ENCODE measurements around the gene STYX.
"Not testable (repeated sequence)": the region's sequence is repeated elsewhere in the genome, so short reads cannot be mapped to it uniquely, and the experiment has no call there.

The STYX gene

DNA sequence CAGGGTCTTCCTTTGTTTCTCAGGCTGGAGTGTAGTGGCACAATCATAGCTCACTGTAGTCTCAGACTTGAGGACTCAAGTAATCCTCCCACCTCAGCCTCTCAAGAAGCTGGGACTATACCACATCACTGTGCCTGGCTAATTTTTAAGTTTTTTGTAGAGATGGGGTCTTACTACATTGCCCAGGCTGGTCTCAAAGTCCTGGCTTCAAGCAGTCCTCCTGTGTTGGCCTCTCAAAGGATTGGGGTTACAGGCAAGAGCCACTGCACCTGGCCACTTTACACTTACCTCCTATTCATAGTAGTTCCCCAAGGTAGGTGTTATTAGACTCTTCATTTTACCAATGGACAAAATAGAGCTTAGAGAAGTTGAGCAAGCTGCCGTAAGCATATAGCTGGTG, 29.2 kb downstream of the STYX start:
- Histone ChIP-seq H3K9me3 (ENCODE audit: control insufficient read depth in 2 of 2, low read length in 2 of 2) (no peaks in the 10 kb centered on the region), H3K9ac (ENCODE audit: low read length in 2 of 2) (no peak overlapping the region), H3K4me3 (ENCODE audit: low read length in 2 of 2) (no peak overlapping the region), H3K27ac (ENCODE audit: low read length) (no peak overlapping the region), H3K27me3 (ENCODE audit: control insufficient read depth in 1 of 2, insufficient read depth in 2 of 2, low read length in 2 of 2) (no peaks in the 10 kb centered on the region), H3K4me1 (ENCODE audit: control insufficient read depth, insufficient read depth, low read length) (no peaks in the 10 kb centered on the region), H3K36me3 (ENCODE audit: control insufficient read depth in 2 of 2, insufficient read depth in 2 of 2, low read length in 2 of 2) (peaks cover 4% of the 10 kb centered on the region in 2 donors)

DNA sequence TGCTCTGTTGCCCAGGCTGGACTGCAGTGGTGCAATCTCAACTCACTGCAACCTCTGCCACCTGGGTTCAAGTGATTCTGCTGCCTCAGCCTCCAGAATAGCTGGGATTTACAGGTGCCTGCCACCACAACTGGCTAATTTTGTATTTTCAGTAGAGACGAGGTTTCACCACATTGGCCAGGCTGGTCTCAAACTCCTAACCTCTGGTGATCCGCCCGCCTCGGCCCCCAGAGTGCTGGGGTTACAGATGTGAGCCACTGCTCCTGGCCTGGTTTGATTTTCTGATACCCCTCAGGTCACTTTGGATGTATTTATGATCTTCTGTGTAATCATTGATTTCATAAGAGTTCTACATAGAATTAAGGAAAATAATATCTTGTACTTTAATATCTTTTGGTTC, 33.0 kb downstream of the STYX start:
- H3K9ac ChIP-seq (ENCODE audit: low read length in 2 of 2); H3K4me3 ChIP-seq (ENCODE audit: low read length in 2 of 2); H3K4me1 ChIP-seq (ENCODE audit: control insufficient read depth, insufficient read depth, low read length); H3K27me3 ChIP-seq (ENCODE audit: control insufficient read depth in 1 of 2, insufficient read depth in 2 of 2, low read length in 2 of 2); H3K27ac ChIP-seq (ENCODE audit: low read length); H3K9me3 ChIP-seq (ENCODE audit: control insufficient read depth in 2 of 2, low read length in 2 of 2): not testable (repeated sequence)
- peaks cover 5 to 10% of the 10 kb centered on the region in 2 donors for H3K36me3 ChIP-seq (ENCODE audit: control insufficient read depth in 2 of 2, insufficient read depth in 2 of 2, low read length in 2 of 2)

DNA sequence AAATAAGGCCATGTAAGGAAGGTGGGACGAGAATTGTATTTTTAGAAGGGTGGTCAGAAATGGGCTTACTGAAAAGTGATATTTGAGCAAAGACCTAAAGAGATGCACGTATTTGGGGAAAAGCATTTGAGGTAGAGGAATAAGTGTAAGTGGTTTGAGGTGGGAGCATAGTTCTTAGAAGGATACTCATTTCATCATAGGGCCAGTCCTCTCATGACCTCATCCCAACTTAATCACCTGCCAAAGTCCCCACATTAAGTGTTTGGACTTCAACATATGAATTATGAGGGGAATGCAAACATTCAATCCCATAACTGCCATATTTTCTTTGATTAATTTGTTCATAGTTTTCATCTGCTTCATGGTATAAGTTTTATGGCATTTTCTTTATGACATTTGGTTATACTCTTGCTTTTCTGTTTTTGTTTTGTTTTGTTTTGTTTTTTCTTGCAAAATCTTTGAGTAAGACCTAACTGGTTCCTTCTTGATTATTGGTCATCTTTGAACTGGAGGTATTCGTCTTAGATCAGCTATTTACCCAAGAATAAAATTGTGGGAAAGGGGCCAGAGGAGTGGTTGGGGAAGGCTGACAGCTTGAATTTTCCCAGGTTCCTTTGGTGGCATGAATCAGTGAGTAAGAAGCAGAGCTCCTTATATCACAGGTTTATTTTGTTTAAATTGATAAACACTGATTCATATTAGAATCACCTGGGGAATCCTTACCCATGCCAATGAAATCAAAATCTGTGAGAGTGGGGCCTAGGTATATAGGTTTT, 37.3 kb downstream of the STYX start:
- no peaks in the 10 kb centered on the region for H3K4me1 ChIP-seq (ENCODE audit: control insufficient read depth, insufficient read depth, low read length)
- no peak overlapping the region for H3K27ac ChIP-seq (ENCODE audit: low read length)
- no peaks in the 10 kb centered on the region for H3K27me3 ChIP-seq (ENCODE audit: control insufficient read depth in 1 of 2, insufficient read depth in 2 of 2, low read length in 2 of 2)
- H3K4me3 ChIP-seq (ENCODE audit: low read length in 2 of 2): no peak overlapping the region
- no peak overlapping the region for H3K9ac ChIP-seq (ENCODE audit: low read length in 2 of 2)
- no peaks in the 10 kb centered on the region for H3K9me3 ChIP-seq (ENCODE audit: control insufficient read depth in 2 of 2, low read length in 2 of 2)
- peaks cover 15 to 17% of the 10 kb centered on the region in 2 donors for H3K36me3 ChIP-seq (ENCODE audit: control insufficient read depth in 2 of 2, insufficient read depth in 2 of 2, low read length in 2 of 2)

DNA sequence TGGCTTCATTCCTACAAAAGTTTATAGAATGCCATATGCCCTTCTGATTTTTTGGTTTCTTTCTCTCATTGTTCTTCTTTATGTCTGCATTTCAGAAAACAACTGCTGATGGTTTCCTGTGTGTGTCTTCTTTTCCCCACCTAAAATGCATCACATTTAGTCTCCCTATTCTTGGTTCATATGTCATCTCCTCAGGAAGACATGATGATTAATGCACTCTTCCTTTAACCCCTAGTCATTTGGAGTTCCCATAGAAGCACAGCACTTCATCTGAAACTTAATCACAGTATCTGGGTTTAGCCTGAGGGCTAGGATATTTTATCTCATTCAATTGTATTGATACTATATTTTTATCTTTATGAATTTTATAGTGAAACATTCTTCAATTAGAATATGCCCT, 39.9 kb downstream of the STYX start:
- Histone ChIP-seq H3K4me3 (ENCODE audit: low read length in 2 of 2) (no peak overlapping the region), H3K36me3 (ENCODE audit: control insufficient read depth in 2 of 2, insufficient read depth in 2 of 2, low read length in 2 of 2) (peaks cover 15 to 17% of the 10 kb centered on the region in 2 donors), H3K27ac (ENCODE audit: low read length) (no peak overlapping the region), H3K9me3 (ENCODE audit: control insufficient read depth in 2 of 2, low read length in 2 of 2) (no peaks in the 10 kb centered on the region), H3K27me3 (ENCODE audit: control insufficient read depth in 1 of 2, insufficient read depth in 2 of 2, low read length in 2 of 2) (no peaks in the 10 kb centered on the region), H3K9ac (ENCODE audit: low read length in 2 of 2) (no peak overlapping the region), H3K4me1 (ENCODE audit: control insufficient read depth, insufficient read depth, low read length) (no peaks in the 10 kb centered on the region)

DNA sequence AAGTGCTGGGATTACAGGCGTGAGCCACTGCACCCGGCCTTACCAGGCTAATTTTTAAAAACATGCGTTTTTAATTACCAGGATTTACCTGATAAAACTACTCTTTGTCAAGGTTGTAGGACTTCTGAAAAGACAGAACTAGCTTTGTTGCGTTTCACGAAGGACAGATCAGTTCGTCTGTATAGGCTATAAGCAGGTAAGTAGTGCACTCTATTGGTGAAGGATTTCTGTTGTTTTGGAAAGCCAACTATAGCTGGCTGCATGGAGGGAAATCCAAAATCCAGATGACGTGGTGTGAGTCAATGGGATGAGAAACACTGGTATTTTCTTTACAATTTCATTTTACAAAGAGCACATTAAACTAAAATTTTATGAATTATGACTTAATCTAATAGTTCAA, 46.9 kb downstream of the STYX start:
- Histone ChIP-seq H3K4me3 (ENCODE audit: low read length in 2 of 2) (no peak overlapping the region), H3K36me3 (ENCODE audit: control insufficient read depth in 2 of 2, insufficient read depth in 2 of 2, low read length in 2 of 2) (peaks cover 4 to 6% of the 10 kb centered on the region in 2 donors), H3K27me3 (ENCODE audit: control insufficient read depth in 1 of 2, insufficient read depth in 2 of 2, low read length in 2 of 2) (no peaks in the 10 kb centered on the region), H3K9ac (ENCODE audit: low read length in 2 of 2) (no peak overlapping the region), H3K27ac (ENCODE audit: low read length) (no peak overlapping the region), H3K4me1 (ENCODE audit: control insufficient read depth, insufficient read depth, low read length) (no peaks in the 10 kb centered on the region), H3K9me3 (ENCODE audit: control insufficient read depth in 2 of 2, low read length in 2 of 2) (no peaks in the 10 kb centered on the region)

DNA sequence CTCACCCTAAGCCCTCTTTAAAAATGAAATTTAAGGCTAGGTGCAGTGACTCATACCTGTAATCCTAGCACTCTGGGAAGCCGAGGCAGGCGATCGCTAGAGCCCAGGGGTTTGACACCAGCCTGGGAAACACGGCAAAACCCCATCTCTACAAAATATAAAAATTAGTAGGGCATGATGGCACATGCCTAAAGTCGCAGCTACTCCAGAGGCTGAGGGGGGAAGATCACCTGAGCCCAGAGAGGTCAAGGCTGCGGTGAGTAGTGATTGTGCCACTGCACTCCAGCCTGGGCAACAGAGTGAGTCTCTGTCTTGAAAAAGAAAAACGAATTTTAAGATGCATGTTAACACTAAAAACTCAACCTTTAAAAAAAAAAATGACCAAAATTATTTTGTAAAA, 48.7 kb downstream of the STYX start:
- Histone ChIP-seq H3K4me1 (ENCODE audit: control insufficient read depth, insufficient read depth, low read length) (no peaks in the 10 kb centered on the region), H3K9me3 (ENCODE audit: control insufficient read depth in 2 of 2, low read length in 2 of 2) (no peaks in the 10 kb centered on the region), H3K4me3 (ENCODE audit: low read length in 2 of 2) (no peak overlapping the region), H3K36me3 (ENCODE audit: control insufficient read depth in 2 of 2, insufficient read depth in 2 of 2, low read length in 2 of 2) (peaks cover 4 to 6% of the 10 kb centered on the region in 2 donors), H3K27me3 (ENCODE audit: control insufficient read depth in 1 of 2, insufficient read depth in 2 of 2, low read length in 2 of 2) (no peaks in the 10 kb centered on the region), H3K9ac (ENCODE audit: low read length in 2 of 2) (no peak overlapping the region), H3K27ac (ENCODE audit: low read length) (no peak overlapping the region)

DNA sequence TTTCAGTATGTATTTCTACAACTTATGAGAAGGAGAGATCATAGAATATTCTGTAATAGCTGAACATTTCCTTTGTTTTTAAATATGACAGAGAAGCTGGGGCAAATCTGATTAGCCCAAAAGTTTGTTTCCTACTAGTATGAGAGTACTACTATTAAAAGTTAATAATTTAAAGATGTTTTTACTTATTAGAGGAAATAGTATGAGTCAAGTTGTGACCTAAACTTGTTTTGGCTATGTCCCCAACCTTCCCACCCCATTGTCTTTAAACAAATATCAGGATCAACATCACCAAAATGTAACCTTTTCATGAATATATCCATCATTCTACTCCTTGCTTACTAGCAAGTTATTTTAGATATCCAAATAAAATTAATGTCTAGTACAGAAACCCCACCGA, 50.9 kb downstream of the STYX start:
- no peaks in the 10 kb centered on the region for H3K4me1 ChIP-seq (ENCODE audit: control insufficient read depth, insufficient read depth, low read length)
- no peak overlapping the region for H3K27ac ChIP-seq (ENCODE audit: low read length)
- no peaks in the 10 kb centered on the region for H3K27me3 ChIP-seq (ENCODE audit: control insufficient read depth in 1 of 2, insufficient read depth in 2 of 2, low read length in 2 of 2)
- H3K36me3 ChIP-seq (ENCODE audit: control insufficient read depth in 2 of 2, insufficient read depth in 2 of 2, low read length in 2 of 2): peaks cover 0 to 4% of the 10 kb centered on the region in 2 donors
- H3K9ac ChIP-seq (ENCODE audit: low read length in 2 of 2): no peak overlapping the region
- H3K4me3 ChIP-seq (ENCODE audit: low read length in 2 of 2): no peak overlapping the region
- H3K9me3 ChIP-seq (ENCODE audit: control insufficient read depth in 2 of 2, low read length in 2 of 2): no peaks in the 10 kb centered on the region

DNA sequence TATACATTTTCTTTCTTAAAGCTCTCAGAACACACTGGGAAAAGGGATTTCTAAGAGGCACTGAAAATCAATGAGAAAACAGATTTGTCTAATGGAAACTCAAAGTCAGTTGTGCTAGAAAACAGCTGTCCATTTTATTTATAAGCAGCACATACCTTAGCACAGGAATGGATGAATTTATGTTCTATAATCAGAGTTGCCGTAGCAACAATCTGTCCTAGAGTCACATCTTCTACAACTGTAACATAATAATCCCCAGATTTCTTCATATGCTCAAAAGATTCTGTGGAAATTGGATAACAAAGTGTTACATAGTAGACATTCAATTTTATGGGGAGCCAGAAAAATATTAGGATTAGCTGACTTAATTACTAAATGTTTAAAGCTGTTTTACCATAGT, 51.7 kb downstream of the STYX start:
- Histone ChIP-seq H3K36me3 (ENCODE audit: control insufficient read depth in 2 of 2, insufficient read depth in 2 of 2, low read length in 2 of 2) (peaks cover 0 to 4% of the 10 kb centered on the region in 2 donors), H3K27ac (ENCODE audit: low read length) (no peak overlapping the region), H3K9ac (ENCODE audit: low read length in 2 of 2) (no peak overlapping the region), H3K4me1 (ENCODE audit: control insufficient read depth, insufficient read depth, low read length) (no peaks in the 10 kb centered on the region), H3K4me3 (ENCODE audit: low read length in 2 of 2) (no peak overlapping the region), H3K27me3 (ENCODE audit: control insufficient read depth in 1 of 2, insufficient read depth in 2 of 2, low read length in 2 of 2) (no peaks in the 10 kb centered on the region), H3K9me3 (ENCODE audit: control insufficient read depth in 2 of 2, low read length in 2 of 2) (no peaks in the 10 kb centered on the region)

DNA sequence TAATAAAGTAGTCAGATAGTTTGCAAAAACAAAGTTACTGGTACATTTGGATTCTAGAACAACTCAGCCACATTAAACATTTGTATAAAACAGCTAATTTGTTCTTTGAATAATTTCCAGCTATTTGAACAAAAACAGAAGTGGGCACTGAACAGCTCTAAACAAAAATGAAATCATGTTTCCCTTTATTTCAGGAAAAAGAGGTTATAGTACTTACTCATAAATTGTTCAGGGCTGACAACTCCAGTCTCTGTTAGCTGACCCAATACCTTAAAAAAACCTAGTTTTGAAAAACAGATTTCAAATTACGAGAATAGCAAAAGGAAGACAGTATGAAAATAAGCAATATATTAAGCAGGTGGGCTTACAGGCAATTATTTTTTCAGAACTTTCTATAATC, 53.2 kb downstream of the STYX start:
- no peak overlapping the region for H3K4me3 ChIP-seq (ENCODE audit: low read length in 2 of 2)
- H3K27ac ChIP-seq (ENCODE audit: low read length): no peak overlapping the region
- H3K27me3 ChIP-seq (ENCODE audit: control insufficient read depth in 1 of 2, insufficient read depth in 2 of 2, low read length in 2 of 2): no peaks in the 10 kb centered on the region

DNA sequence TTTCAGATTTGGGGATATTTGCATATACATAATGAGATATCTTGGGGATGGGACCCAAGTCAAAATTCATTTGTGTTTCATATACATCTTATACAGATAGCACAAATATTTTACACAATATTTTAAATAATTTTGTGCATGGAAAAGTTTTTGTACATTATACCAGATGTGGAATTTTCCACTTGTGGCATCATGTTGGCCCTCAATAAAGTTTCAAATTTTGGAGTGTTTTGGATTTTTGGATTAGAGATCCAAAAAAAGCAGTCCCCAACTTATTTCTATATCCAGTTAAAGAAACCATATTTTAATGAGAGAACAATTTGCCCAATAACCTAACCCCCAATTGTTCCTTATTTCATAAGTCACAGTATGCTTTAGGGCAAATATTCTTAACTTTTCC, 56.9 kb downstream of the STYX start:
- H3K4me3 ChIP-seq (ENCODE audit: low read length in 2 of 2): no peak overlapping the region
- no peaks in the 10 kb centered on the region for H3K36me3 ChIP-seq (ENCODE audit: control insufficient read depth in 2 of 2, insufficient read depth in 2 of 2, low read length in 2 of 2)
- no peaks in the 10 kb centered on the region for H3K27me3 ChIP-seq (ENCODE audit: control insufficient read depth in 1 of 2, insufficient read depth in 2 of 2, low read length in 2 of 2)
- peaks cover 14% of the 10 kb centered on the region for H3K4me1 ChIP-seq (ENCODE audit: control insufficient read depth, insufficient read depth, low read length)
- no peaks in the 10 kb centered on the region for H3K9me3 ChIP-seq (ENCODE audit: control insufficient read depth in 2 of 2, low read length in 2 of 2)
- H3K9ac ChIP-seq (ENCODE audit: low read length in 2 of 2): no peak overlapping the region
- no peak overlapping the region for H3K27ac ChIP-seq (ENCODE audit: low read length)

More for the DNA sequence above, 53.2 kb downstream of the STYX start:
- Histone ChIP-seq H3K9me3 (ENCODE audit: control insufficient read depth in 2 of 2, low read length in 2 of 2) (no peaks in the 10 kb centered on the region), H3K9ac (ENCODE audit: low read length in 2 of 2) (no peak overlapping the region), H3K4me1 (ENCODE audit: control insufficient read depth, insufficient read depth, low read length) (no peaks in the 10 kb centered on the region), H3K36me3 (ENCODE audit: control insufficient read depth in 2 of 2, insufficient read depth in 2 of 2, low read length in 2 of 2) (no peaks in the 10 kb centered on the region)

DNA sequence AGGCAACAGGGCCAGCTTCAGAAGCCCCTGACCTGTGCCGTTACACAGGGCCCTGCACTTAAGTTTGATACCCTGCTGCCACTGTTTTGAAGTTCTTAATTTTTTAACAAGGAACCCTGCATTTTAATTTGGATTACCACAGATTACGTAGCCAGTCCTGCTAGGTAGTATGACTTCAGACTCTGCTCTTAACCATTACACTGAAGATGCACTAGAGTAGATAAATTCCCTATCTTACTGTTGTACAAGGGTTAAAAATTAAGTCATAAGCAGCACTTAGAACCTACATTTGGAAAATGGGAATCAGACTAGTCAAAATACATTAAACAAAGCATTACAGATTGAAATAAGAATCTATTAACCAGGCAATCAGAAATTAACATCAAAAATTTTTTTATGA, 59.2 kb downstream of the STYX start:
- Histone ChIP-seq H3K4me1 (ENCODE audit: control insufficient read depth, insufficient read depth, low read length) (peaks cover 19% of the 10 kb centered on the region), H3K9ac (ENCODE audit: low read length in 2 of 2) (no peak overlapping the region), H3K36me3 (ENCODE audit: control insufficient read depth in 2 of 2, insufficient read depth in 2 of 2, low read length in 2 of 2) (no peaks in the 10 kb centered on the region), H3K27me3 (ENCODE audit: control insufficient read depth in 1 of 2, insufficient read depth in 2 of 2, low read length in 2 of 2) (no peaks in the 10 kb centered on the region), H3K9me3 (ENCODE audit: control insufficient read depth in 2 of 2, low read length in 2 of 2) (no peaks in the 10 kb centered on the region), H3K27ac (ENCODE audit: low read length) (no peak overlapping the region), H3K4me3 (ENCODE audit: low read length in 2 of 2) (no peak overlapping the region)

All from stomach smooth muscle (tissue), 2 donors.